ENCODE measurements around the gene C11orf98. TPM values are rescaled to one million over a fixed set of nuclear protein-coding genes. Genes with fewer than 3 reads are reported as not detected.
"Not testable (repeated sequence)": the region's sequence is repeated elsewhere in the genome, so short reads cannot be mapped to it uniquely, and the experiment has no call there.

Gene C11orf98
- total and polyA plus RNA-seq, 7 experiments from 2014 or later = 23.2 to 103 (median 52.8) TPM

GRCh38 chr11:62705880-62706849 lies 41.2 kb upstream of the C11orf98 start:
- intact Hi-C loops (cut with micrococcal nuclease) = loop anchor here (1.0 to 5.0 kb wide), 3 partner anchors 55 to 966 kb away; partner anchors contain the start of genes ATL3 (in 1 of the 2), EML3 (in 1 of the 2) and POLR2G (in 1 of the 2)
- Histone ChIP-seq H3K9me3 (ENCODE audit: control insufficient read depth in 2 of 3, low read length in 3 of 3) (no peaks in the 10 kb centered on the region), H3K27ac (ENCODE audit: low read depth, low read length) (peak overlapping the region; percentile 73), H3K4me1 (ENCODE audit: control insufficient read depth in 2 of 2, insufficient read depth in 2 of 2, low read length in 2 of 2) (peaks cover 41 to 46% of the 10 kb centered on the region in 2 donors), H3K4me3 (ENCODE audit: low read length) (peak overlapping the region; percentile 74), H3K27me3 (ENCODE audit: control insufficient read depth in 2 of 2, insufficient read depth in 2 of 2, low read length in 2 of 2) (no peaks in the 10 kb centered on the region), H3K36me3 (ENCODE audit: control insufficient read depth in 2 of 3, insufficient read depth in 3 of 3, low read length in 3 of 3) (peaks cover 0 to 2% (median 0%) of the 10 kb centered on the region in 3 experiments)
- H3K4me3 Mint-ChIP-seq = peak overlapping the region; percentile 83 to 97 (median 90)
- peaks cover 0 to 4% (median 0%) of the 10 kb centered on the region in 11 donors for H3K9me3 Mint-ChIP-seq
- ChIA-PET CTCF (interaction anchor here (0.7 to 2.5 kb wide), 4 partner anchors 25 to 114 kb away, joined by 3 to 10 read pairs (median 4); partner anchors contain the start of gene TUT1), POLR2A (interaction anchor here (0.6 to 13.6 kb wide), 21 partner anchors 10 to 151 kb away, joined by 3 to 347 read pairs (median 9); partner anchors contain the start of genes C11orf98, CSKMT, EEF1G and EML3)
- DNase-seq = peak; percentile 86 to 96 (median 90)
- peaks cover 17 to 49% (median 44%) of the 10 kb centered on the region in 7 donors for H3K4me1 Mint-ChIP-seq
- peak overlapping the region; percentile 69 to 92 (median 87) for H3K27ac Mint-ChIP-seq
- H3K36me3 Mint-ChIP-seq = peaks cover 0 to 23% (median 5%) of the 10 kb centered on the region in 5 donors
- no peaks in the 10 kb centered on the region for H3K27me3 Mint-ChIP-seq
- ATAC-seq = peak; percentile 79

DNA sequence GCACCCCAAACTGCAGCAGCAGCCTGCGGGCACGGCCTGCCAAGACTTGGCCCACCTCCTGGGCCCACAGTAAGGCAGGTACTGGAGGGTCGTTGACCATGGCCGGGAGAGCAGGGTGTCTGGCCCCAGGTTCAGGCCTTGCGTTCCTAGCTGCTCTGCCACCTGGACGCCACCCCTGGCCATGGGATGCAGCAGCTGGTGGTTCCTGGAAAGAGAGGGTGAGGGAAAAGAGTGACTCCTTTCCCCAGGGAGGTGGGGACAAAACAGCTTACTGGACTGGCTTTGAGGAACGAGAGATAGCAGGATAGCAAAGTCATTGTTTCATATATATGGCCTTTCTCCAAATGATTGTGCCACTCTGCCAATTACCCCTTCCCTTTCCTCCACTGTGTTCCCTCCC lies 40.4 kb upstream of the C11orf98 start:
- Histone ChIP-seq H3K27me3 (ENCODE audit: control insufficient read depth in 2 of 2, insufficient read depth in 2 of 2, low read length in 2 of 2) (no peaks in the 10 kb centered on the region), H3K9me3 (ENCODE audit: control insufficient read depth in 2 of 3, low read length in 3 of 3) (no peaks in the 10 kb centered on the region), H3K27ac (ENCODE audit: low read depth, low read length) (peak overlapping the region; percentile 73), H3K4me1 (ENCODE audit: control insufficient read depth in 2 of 2, insufficient read depth in 2 of 2, low read length in 2 of 2) (peaks cover 38 to 44% of the 10 kb centered on the region in 2 donors), H3K4me3 (ENCODE audit: low read length) (peak overlapping the region; percentile 74), H3K36me3 (ENCODE audit: control insufficient read depth in 2 of 3, insufficient read depth in 3 of 3, low read length in 3 of 3) (peaks cover 0 to 6% (median 0%) of the 10 kb centered on the region in 3 experiments)
- Mint-ChIP-seq H3K27ac (peak overlapping the region; percentile 69 to 90 (median 87)), H3K4me1 (peaks cover 17 to 49% (median 43%) of the 10 kb centered on the region in 7 donors), H3K27me3 (no peaks in the 10 kb centered on the region), H3K4me3 (peak overlapping the region; percentile 83 to 97 (median 90)), H3K36me3 (peaks cover 0 to 20% (median 5%) of the 10 kb centered on the region in 5 donors), H3K9me3 (peaks cover 0 to 4% (median 0%) of the 10 kb centered on the region in 11 donors)
- intact Hi-C loops (cut with micrococcal nuclease) = loop anchor here in 1 of 2 donors (5.0 kb wide), 1 partner anchor 967 kb away; the partner anchor contains the start of gene ATL3
- no peak for DNase-seq
- no peak for ATAC-seq
- POLR2A ChIA-PET = interaction anchor here (0.5 to 13.6 kb wide), 17 partner anchors 9 to 150 kb away, joined by 3 to 347 read pairs (median 8); partner anchors contain the start of genes C11orf98, CSKMT, EEF1G and HNRNPUL2
- CTCF ChIA-PET = interaction anchor here (0.7 to 2.5 kb wide), 4 partner anchors 24 to 114 kb away, joined by 3 to 10 read pairs (median 4); partner anchors contain the start of gene TUT1

DNA sequence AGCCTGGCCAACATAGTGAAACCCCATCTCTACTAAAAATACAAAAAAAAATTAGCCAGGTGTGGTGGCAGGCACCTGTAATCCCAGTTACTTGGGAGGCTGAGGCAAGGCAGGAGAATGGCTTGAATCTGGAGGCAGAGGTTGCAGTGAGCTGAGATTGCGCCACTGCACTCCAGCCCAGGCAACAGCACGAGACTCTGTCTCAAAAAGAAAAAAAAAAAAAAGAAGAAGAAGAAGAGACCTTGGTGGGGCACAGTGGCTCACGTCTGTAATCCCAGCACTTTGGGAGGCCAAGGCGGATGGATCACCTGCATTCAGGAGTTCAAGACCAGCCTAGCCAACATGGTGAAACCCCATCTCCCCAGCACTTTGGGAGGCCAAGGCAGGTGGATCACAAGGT lies 38.9 kb upstream of the C11orf98 start:
- H3K27me3 Mint-ChIP-seq; H3K9me3 ChIP-seq (ENCODE audit: control insufficient read depth in 2 of 3, low read length in 3 of 3); DNase-seq; intact Hi-C loops (cut with micrococcal nuclease); H3K36me3 ChIP-seq (ENCODE audit: control insufficient read depth in 2 of 3, insufficient read depth in 3 of 3, low read length in 3 of 3); H3K27ac ChIP-seq (ENCODE audit: low read depth, low read length); H3K27ac Mint-ChIP-seq; H3K4me3 ChIP-seq (ENCODE audit: low read length); ATAC-seq; H3K9me3 Mint-ChIP-seq; H3K27me3 ChIP-seq (ENCODE audit: control insufficient read depth in 2 of 2, insufficient read depth in 2 of 2, low read length in 2 of 2); H3K4me3 Mint-ChIP-seq; CTCF ChIA-PET: not testable (repeated sequence)
- Mint-ChIP-seq H3K36me3 (peaks cover 0 to 13% (median 5%) of the 10 kb centered on the region in 5 donors), H3K4me1 (peaks cover 13 to 36% (median 31%) of the 10 kb centered on the region in 7 donors)
- H3K4me1 ChIP-seq (ENCODE audit: control insufficient read depth in 2 of 2, insufficient read depth in 2 of 2, low read length in 2 of 2) = peaks cover 29 to 36% of the 10 kb centered on the region in 2 donors
- POLR2A ChIA-PET = interaction anchor here (0.6 to 13.6 kb wide), 11 partner anchors 11 to 302 kb away, joined by 3 to 347 read pairs (median 4); partner anchors contain the start of genes C11orf98, CSKMT, HNRNPUL2 and TTC9C

- Histone ChIP-seq H3K36me3 (ENCODE audit: control insufficient read depth in 2 of 3, insufficient read depth in 3 of 3, low read length in 3 of 3) (peaks cover 0 to 6% (median 0%) of the 10 kb centered on the region in 3 experiments), H3K27ac (ENCODE audit: low read depth, low read length) (no peak overlapping the region), H3K4me1 (ENCODE audit: control insufficient read depth in 2 of 2, insufficient read depth in 2 of 2, low read length in 2 of 2) (peaks cover 17 to 19% of the 10 kb centered on the region in 2 donors), H3K27me3 (ENCODE audit: control insufficient read depth in 2 of 2, insufficient read depth in 2 of 2, low read length in 2 of 2) (no peaks in the 10 kb centered on the region), H3K4me3 (ENCODE audit: low read length) (no peak overlapping the region), H3K9me3 (ENCODE audit: control insufficient read depth in 2 of 3, low read length in 3 of 3) (no peaks in the 10 kb centered on the region)
- Mint-ChIP-seq H3K27ac (peak overlapping the region in 1 of 9 donors; percentile 41), H3K4me1 (peaks cover 9 to 20% (median 17%) of the 10 kb centered on the region in 7 donors), H3K36me3 (peaks cover 0 to 16% (median 5%) of the 10 kb centered on the region in 5 donors), H3K9me3 (no peaks in the 10 kb centered on the region), H3K27me3 (no peaks in the 10 kb centered on the region), H3K4me3 (no peak overlapping the region)
- DNase-seq = no peak
- ChIA-PET CTCF (no interaction called here), POLR2A (interaction anchor here (1.1 to 8.8 kb wide), 7 partner anchors 15 to 152 kb away, joined by 3 to 81 read pairs (median 5); partner anchors contain the start of genes C11orf98, CSKMT, HNRNPUL2 and INTS5)
- peak; percentile 21 for ATAC-seq
- intact Hi-C loops (cut with micrococcal nuclease) = no loop called here
Measured at GRCh38 chr11:62702246-62702645, 37.2 kb upstream of the C11orf98 start.

- Histone ChIP-seq H3K36me3 (ENCODE audit: control insufficient read depth in 2 of 3, insufficient read depth in 3 of 3, low read length in 3 of 3) (peaks cover 0 to 32% (median 0%) of the 10 kb centered on the region in 3 experiments), H3K4me3 (ENCODE audit: low read length) (no peak overlapping the region), H3K27ac (ENCODE audit: low read depth, low read length) (no peak overlapping the region), H3K9me3 (ENCODE audit: control insufficient read depth in 2 of 3, low read length in 3 of 3) (no peaks in the 10 kb centered on the region), H3K4me1 (ENCODE audit: control insufficient read depth in 2 of 2, insufficient read depth in 2 of 2, low read length in 2 of 2) (peaks cover 0 to 6% of the 10 kb centered on the region in 2 donors), H3K27me3 (ENCODE audit: control insufficient read depth in 2 of 2, insufficient read depth in 2 of 2, low read length in 2 of 2) (no peaks in the 10 kb centered on the region)
- H3K36me3 Mint-ChIP-seq = peaks cover 0 to 22% (median 14%) of the 10 kb centered on the region in 5 donors
- no peaks in the 10 kb centered on the region for H3K27me3 Mint-ChIP-seq
- peak overlapping the region in 5 of 9 donors; percentile 1 to 78 (median 18) for H3K27ac Mint-ChIP-seq
- peaks cover 0 to 8% (median 6%) of the 10 kb centered on the region in 7 donors for H3K4me1 Mint-ChIP-seq
- POLR2A ChIA-PET = interaction anchor here (0.7 to 5.7 kb wide), 10 partner anchors 11 to 102 kb away, joined by 3 to 26 read pairs (median 4); partner anchors contain the start of genes C11orf98, CSKMT, HNRNPUL2 and INTS5
- CTCF ChIA-PET = interaction anchor here (0.7 to 4.8 kb wide), 14 partner anchors 14 to 274 kb away, joined by 3 to 31 read pairs (median 4); partner anchors contain the start of genes B3GAT3, C11orf98, CSKMT and TUT1
- peak overlapping the region in 1 of 10 donors; percentile 14 for H3K4me3 Mint-ChIP-seq
- H3K9me3 Mint-ChIP-seq = no peaks in the 10 kb centered on the region
- DNase-seq (peak; percentile 50 to 80 (median 70)), ATAC-seq (peak; percentile 93)
- intact Hi-C loops (cut with micrococcal nuclease) = loop anchor here (1.0 to 5.0 kb wide), 6 partner anchors 13 to 312 kb away; partner anchors contain the start of gene EML3 (in 2 of the 2)
Measured at GRCh38 chr11:62694455-62695167, 29.6 kb upstream of the C11orf98 start.

Measured in naive thymus-derived CD4-positive, alpha-beta T cell (primary cell).